HG02571 (cell line): ENCODE data around the gene TUBB6.
A peak's percentile ranks its signal among the peaks of the same experiment; 100 is the strongest.

Experiments
- ATAC-seq: cut with Tn5 transposase; IDR thresholded peaks from one replicate; pipeline ENCODE4 v1.9.1; 2021; ENCODE audit warnings: mild to moderate bottlenecking, moderate library complexity; ENCODE audit not compliant: unreplicated experiment

The TUBB6 gene

DNA sequence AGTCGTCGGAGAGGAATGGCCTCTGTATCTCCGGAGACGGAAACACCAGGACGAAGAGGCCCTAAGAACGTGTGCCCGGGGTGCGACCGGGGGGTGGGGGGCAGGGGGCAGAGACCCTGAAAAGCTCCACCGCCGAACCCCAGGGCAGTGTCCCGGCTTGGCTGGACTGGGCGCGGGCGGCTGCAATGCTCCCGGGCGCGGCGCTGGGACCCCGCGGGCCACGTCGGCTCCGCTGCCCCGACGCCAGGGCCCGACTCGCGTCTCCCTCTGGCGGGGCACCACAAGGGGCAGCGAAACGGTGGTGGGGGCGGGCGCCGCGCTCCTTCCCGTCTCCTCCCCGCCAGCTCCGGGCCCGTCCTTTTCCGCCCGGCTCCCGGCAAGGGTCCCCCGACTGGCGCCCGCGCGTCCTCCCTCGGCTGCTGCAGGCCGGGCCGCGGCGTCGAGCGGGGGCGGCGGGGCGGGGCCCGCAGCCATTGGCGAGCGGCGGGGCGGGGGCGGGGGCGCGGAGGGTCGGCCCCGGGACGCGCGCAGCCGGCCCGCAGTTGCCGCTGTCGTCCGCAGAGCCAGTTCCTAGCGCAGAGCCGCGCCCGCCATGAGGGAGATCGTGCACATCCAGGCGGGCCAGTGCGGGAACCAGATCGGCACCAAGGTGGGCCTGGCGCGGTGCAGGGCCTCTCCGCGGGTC is at the start of gene TUBB6:
Gene TUBB6 (plus strand): TSS at position 541 of the 685 bp plus-strand sequence. CDS start 52 bp downstream, at position 593.
- ATAC-seq: peak; percentile 52

DNA sequence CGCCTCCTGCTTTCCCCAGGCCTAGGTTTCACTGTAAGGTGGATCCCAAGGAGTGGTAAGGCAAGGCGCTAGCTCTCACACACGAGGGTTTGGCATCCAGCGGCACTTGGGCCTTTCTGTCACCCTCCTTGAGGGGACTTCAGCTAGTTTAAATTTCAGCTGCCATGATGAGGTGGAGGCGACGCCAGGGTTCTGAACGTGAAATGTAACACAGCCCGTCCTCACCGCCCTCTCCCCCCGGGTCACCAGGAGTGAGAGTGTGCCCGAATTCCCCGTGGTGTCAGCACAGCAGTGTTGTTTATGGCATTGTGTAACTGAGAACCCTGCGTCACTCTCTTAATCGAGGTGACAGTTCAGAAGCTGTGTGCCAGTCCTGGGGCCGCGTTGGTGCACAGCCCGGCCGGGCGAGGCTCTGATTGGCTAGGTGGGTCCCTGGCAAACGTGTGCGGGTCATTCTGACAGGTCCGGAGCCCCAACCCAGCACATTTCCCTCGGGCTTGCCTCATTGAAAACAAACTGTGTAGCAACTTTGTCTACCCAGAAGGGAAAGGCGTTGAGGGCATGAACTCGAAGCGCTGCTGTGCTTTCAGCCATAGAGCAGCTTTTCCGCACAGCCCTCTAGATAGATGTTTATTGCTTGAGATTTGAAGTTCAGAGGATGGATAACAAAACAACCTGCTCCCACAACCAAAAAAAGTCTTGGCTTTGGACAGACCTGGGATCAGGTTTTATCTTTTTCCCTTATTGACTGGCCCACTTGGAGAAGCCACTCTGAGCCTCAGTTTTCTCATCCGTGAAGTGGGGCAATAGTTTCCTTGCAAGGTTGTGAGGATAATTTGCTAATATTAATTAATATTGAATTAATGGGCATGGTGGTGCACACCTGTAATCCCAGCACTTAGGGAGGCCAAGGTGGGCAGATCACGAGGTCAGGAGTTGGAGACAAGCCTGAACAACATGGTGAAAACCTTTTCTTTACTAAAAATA is 49.0 kb upstream of the TUBB6 start:
- no peak for ATAC-seq

DNA sequence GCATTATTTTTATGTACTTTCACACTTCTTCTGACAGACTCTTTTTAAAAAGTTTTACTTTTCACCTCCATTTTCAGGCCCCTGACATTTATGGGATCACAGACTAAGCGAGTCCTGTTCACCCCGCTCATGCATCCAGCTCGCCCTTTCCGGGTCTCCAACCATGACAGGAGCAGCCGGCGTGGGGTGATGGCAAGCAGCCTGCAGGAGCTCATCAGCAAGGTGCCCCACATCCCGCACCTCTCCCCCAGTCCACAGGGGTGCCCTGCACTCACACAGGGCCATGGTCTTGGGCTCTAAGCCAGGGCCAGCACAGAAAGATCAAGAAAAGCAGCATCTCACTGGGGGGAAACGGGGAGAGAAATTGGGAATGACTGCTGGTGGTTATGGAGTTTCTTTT is 45.3 kb upstream of the TUBB6 start:
- ATAC-seq: no peak

DNA sequence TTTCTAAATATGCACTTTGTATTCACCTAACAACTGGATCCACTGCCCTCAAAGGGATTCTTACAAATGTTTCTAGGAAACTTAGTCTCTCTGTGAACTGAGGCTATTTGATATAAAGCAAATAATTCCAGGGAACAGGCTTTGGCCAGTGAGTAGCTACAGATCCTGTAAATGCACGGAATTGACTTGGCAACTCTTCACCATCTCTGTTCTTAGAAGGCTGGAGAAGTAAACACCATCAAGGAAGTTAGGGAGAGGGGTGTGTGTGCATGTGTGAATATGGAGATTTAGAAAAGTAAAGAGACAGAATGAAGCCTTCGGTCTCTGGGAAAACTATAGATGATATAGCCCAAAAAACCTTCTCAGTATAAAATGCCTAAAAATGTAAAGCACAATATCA is 43.2 kb upstream of the TUBB6 start:
- no peak for ATAC-seq

DNA sequence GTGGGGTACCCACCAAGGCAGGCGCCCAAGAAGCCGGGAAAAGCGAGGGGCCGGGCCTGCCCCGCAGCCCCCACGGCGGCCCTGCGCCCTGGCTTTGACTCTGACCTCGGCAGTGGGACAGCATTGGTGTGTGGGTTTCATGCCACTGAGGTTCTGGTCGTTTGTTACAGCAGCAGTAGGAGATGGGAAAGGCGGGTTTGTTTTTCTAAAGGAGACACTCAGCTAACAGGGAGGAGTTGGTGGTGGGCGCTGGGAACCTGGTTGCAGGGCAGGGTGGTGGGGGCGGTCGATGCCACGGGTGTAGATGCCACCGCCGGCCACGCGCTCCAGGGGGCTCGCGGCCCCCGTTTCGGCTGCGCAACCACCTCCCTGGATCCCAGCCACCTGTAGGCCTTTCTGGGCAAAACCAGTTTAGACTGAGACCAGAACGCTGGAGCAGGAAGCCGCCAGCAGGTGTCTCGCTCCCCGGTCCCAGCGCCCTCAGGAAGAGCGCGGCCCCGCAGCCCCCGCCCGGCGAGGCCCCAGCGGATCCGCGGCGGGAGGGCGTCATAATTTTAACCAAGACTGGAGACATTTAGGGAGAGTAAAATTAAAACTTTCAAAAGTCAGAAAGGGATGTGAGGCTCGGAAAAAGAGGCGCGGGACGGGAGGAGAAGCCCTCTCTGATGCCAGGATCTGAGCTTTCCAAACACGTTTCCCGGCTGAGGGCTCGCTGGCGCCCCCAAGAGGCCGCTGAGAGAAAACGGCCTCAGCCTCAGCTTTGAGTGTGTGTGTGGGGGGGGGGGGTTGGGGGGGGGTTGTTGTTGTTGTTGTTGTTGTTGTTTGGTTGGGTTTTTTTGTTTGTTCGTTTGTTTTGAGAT is 36.4 kb upstream of the TUBB6 start:
- peak; percentile 63 for ATAC-seq

DNA sequence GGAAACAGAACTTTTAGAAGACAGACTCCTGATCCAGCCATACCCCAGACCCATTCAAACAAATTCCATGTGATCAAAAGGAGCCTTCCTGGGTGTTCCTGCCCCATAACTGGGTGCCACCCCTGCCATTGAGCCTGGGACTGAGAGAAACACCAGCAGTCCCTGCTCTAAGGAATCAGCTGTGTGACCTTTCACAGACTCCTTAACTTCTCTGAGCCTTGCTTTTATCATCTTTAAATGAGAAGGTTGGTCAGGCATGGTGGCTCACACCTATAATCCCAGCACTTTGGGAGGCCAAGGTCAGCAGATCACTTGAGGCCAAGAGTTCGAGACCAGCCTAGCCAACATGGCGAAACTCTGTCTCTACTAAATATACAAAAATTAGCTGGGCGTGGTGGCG is 33.2 kb upstream of the TUBB6 start:
- ATAC-seq: no peak

DNA sequence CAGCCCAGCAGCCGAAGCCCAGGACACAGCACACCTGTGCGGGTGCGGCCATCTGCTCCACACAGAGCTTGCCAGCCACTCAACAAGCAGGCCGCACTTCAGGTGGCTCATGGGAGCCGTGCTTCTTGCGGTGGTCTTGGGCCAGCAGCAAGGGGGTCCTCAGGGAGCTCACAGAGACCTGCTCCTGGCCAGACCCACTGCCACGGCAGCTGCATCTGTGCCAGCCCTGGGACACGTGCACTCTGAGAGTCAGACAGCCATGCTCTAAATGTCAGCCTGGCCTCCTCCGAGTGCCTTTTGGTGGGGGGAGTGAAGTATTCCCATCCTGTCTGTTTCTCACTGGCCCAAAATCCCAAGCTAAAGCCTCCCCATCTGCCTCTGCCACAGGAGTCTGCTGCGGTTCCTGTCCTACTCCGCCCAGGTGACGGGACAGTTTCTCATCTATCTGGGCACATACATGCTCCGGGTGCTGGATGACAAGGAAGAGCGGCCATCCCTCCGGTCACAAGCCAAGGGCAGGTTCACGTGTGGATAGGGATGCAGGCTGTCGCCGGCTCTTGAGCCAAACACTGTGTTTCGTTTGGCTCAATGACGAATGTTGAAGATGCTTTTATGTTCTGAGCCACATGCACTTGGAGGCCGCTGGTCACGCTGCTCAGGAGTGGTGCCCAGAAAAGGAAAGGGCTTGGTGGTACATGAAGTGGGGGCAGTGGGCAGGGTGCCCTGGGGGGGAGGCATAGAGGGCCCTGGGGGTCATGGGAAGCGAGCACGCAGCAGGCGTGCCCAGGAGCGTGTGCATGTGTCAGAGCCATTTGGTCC is 31.1 kb upstream of the TUBB6 start:
- ATAC-seq: no peak

DNA sequence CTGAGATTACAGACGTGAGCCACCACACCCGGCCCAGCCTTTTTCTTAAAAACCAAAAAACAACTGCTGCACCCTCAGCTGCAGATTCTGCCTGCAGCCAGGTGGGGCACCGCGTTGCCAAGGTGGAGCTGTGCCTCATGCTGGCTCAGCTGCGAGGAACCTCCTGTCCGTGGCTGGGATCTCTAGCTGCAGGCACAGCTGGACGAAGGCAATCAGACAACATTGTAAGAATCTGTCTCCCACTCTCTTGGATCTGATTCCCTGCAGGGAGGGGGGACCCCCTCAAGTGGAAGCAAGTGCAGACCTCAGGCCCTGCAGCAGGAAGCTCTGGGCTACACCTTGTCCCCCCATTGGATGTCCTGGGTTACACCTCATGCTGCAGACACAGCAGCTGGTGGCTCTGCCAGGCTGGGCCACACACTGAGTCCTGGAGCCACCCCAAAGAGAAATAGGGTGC is 29.8 kb upstream of the TUBB6 start:
- ATAC-seq: no peak

DNA sequence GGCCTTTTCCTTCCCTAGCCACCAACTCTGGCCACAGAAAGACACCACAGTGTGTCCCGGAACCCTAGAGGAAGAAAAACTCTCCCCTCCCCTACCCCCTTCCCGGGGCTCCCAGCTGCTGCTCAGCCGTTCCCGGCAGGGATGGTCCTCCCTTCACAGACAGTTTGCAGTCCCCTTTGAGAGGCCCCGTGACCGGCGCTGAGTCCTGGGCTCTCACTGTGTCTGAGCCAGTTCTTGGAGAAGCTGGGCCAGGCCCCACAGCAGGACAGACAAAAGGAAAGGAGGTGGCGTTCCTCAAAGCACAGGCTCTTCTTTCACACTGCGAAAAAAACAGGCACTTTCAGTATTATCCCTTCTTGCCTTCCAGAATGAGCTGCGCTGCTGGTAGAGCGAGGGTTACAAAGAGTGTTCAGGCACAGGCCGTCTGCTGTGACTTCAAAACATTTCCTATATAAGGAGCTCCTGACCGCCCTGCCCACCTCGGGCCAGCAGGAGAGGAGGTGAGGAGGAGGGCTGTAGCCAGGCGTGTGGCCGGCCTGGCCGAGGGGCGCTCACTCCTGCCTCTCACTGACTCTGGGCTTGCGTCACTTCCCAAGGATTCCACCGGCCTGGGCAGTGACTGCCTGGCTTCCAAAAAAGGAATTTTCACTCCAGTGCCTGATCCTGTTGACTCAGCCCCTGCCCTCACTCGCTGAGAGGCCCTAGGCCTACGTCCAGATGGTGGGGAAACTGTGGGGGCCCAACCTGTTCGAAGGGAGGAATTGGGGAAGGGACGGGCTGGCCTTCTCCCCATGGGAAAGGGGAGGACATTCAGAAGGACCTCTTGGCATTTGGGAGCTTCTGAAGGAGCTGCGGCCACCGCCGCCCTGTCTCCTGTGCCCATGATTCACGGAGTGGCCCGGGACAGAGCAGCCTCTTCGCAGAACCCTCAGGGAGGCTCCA is 29.0 kb upstream of the TUBB6 start:
- ATAC-seq: no peak

DNA sequence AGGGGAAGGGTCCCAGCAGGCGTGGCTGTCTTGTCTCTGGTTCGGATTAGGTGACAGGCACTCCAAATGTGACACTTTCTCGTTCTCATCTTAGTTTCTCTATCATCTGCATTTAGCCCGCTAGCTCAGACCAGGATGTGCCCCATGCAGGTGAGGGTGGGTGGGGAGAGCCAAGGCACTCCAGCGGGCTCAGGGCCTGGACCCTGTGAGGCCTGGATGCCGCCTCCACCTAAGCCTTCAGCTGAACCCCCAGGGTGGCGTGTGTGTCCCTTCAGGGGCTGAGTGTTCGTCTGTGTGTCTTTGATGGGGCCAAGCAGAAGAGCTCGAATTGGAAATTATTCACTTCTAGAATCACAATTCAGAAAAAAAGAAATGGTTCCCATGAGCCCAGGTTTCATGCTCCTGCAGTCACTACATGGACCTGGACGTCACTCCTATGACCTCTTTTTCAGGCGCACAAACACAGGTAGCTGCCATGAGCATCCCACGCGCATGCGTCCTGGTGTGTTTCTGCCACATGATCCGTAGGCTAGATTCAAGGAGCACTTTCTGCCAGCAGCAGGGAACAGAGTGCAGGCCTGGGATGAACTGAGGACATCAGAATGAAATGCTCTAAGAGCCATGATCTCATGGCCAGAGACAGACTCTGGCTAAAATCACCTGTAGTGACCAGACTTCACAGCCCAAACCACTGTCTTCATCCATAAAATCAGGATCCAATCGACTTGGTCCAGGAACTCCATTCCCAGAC is 28.1 kb upstream of the TUBB6 start:
- ATAC-seq: no peak

DNA sequence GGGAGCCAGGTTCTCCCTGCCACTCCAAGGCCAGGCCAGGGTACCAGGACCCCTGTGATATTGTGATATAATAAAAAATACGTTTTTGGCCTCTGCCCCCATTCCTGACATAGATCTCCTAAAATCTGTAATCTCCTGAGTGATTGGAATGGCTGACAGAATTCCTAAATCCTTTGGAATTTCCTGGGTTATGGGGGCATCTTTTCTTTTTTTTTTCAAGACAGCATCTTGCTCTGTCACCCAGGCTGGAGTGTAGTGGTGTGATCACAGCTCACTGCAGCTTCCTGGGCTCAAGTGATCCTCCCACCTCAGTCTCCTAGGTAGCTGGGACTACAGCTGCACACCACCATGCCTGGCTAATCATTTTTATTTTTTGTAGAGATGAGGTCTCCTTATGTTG is 26.2 kb upstream of the TUBB6 start:
- ATAC-seq: no peak

DNA sequence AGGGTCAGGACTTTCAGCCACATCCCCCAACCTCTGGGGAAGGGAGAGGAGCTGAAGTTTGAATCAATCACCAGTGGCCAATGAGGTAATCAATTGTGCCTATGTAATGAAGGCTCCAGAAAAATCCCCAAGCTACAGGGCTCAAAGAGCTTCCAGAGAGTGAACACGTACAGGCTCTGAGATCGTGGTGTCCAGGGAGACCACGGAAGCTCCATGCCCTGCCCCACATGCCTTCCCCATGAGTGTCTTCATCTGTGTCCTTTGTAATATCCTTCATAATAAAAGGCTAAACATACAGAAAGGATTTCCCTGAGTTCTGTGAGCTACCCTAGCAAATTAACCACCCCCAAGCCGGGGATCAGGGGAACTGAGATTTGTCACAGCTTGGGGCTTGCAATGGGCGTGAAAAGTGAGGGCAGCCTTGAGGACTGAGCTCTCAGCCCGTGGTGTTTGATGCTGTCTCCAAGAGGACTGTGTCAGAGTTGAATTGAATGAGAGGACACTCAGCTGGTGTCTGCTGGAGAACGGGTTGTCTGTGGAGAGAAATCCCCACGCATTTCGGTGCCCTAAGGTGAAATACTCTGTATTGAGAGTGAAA is 25.5 kb upstream of the TUBB6 start:
- no peak for ATAC-seq

DNA sequence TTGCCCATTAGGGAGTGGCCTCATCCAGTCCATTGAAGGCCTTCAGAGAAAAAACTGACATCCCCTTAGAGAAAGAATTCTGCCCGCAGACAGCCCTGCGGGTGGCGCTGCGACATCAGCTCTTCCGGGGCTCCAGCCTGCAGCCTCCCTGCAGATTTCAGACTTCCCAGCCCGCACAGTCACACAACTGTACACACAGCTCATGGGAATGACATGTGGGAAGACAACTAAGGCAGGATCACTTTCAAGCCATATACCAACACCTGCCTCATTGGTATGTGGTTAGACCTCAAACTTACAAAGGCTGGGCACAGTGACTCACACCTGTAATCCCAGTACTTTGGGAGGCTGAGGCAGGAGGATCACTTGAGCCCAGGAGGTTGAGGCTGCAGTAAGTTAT is 24.8 kb upstream of the TUBB6 start:
- no peak for ATAC-seq

DNA sequence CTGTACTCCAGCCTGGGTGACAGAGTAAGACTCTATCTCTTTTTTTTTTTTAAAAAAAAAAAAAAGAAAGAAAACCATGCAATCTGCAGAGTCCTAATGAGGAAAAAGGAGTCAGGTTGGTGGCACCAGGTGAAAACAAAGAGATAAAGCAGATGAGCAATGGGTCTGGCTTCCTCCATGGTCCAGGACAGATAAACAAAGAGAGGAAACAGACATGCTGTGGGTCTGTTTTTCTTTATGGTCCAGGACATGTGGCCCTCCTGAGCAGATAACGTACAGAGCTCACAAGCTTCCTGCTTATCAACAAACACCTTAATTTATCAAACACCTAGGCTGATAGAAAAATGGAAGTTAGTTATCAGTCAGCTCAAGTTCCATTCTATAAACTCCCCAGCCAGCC is 24.4 kb upstream of the TUBB6 start:
- no peak for ATAC-seq

DNA sequence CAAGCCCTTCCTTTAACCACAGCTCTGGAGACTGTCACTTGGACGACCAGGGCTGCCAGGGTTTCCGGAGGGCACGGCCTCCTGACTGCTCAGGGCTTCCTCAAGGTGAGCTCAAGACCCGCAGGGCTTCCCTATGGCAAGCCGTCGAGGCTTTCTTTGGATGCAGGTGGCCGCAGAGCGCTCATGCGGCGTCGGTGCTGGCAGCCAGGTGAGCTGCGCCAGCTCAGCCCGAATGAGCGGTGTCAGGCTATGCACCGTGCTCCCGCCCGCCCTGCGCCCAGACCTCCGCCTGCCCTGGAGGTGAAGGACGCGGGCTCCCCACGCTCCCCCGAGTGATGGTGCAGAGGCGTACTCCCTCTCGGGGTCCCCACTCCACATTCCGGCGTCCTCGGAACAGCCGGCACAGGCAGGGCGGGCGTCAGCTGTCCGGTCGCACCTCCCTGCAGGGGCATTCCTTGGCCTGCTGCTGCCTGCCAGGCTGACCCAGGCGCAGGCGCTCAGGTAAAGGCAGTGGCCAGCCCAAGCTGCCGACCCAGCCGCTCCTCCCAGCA is 20.8 kb upstream of the TUBB6 start:
- ATAC-seq: no peak

DNA sequence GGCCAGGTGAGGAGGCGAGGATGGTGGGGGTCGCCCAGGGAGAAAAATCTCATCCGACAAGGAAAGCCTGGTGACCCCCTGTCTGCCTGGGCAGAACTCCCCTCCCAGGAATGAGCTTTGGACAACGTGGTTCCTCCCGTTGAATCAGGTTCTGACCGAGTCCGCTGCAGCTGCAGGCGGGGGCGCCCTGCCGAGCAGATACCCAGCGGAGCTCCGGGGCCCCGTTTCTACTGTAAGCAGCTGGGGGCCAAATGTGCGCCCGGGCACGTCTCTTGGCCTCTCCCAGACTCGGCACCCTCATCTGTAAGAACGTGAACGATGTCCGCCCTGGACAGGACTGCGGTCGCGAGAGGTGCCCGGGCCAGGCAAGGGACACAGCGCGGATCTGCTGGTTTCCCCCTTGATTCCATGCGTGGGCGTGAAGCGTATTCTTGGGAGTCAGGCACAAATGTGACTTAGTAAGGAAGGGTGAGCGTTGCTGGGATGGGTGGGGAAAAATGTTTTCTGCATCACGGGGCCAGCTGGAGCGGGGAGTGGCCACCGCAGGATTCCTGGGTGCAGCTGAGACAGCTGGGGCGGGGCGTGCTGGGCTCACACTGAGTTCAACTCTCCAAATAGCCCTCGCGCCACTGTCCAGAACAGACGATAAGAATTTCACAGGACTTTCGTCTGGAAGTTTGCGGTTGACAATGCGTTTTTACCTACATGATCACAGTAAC is 20.2 kb upstream of the TUBB6 start:
- no peak for ATAC-seq

DNA sequence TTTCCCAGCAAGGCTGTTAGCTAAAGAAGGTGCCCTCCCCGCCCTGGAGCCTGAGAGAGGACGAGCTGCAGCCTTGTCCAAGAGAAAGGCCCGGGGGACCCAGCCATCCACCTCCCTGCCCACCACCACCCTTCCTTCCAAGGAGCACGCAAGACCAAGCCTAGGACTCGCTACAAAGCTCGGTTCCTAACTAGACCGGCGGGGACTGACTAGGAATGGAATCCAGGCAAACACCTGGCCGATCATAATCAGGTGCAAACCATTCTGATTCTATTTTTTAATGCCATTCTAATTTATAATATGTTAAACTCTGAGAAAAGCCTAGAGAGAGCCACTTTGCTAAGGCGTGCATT is 19.7 kb upstream of the TUBB6 start:
- no peak for ATAC-seq
